HG03103 (cell line): Measurements from ENCODE around the gene APRT.
"Not testable (repeated sequence)": the region's sequence is repeated elsewhere in the genome, so short reads cannot be mapped to it uniquely, and the experiment has no call there.

Experiments used
- ATAC-seq: cut with Tn5 transposase; IDR thresholded peaks from one replicate; pipeline ENCODE4 v1.9.1; 2021; ENCODE audit warnings: low read depth; ENCODE audit not compliant: unreplicated experiment

Gene APRT

DNA sequence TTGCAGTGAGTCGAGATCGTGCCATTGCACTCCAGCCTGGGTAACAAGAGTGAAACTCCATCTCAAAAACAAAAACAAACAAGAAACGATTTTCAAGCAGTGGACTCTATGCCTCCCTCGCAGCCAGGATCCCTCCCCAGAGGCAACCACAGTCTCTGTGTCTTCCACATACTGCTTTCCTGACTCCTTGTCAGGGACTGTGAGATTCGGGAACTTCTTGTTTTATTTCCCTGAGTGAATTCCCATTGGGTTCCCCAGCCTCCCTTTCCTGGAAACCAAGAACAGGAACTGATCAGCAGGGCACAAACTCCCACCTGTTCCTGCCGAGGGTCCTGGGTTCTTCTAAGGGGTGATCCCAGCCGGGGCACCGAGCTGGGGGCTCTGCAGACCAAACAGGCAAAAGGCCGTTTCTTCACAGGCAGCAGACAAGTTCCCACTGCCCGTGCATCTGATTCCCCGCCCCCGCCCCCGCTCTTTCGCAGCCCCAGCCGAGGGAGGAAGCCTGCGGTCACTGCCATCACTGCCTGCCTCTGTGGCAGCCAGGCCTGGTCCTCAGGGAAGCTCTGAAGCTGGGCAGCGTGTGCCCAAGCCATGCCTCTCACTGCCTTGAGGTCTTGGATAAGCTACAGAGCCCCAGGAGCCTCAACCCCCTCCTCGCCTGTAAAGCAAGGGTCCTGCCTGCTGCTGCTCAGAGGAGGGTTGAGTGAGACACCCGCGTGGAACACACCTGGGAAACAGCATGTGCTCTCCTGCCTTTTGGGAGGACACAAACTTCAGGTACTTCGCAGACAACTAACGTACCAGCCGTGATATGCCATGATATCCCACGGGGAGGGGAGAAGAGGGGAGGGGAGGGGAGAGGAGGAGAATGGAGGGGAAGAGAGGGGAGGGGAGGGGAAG is 21.2 kb downstream of the APRT start:
- no peak for ATAC-seq

DNA sequence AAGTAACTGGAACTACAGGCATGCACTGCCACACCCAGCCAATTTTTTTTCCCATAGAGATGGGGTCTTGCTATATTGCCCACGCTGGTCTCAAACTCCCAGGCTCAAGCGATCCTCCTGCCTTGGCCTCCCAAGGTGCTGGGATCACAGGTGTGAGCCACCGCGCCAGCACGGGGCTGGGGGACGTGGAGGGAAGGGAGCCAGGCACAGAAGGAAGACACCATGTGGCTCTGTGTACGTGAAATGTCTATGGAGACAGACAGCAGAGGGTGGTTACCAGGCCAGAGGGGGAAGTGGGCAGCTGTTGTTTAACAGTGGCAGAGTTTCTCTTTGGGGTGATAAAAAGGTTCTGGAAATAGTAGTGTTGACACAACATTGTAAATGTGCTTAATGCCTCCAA is 22.1 kb downstream of the APRT start:
- ATAC-seq, result no peak

GRCh38 chr16:88788749-88789148 is 23.0 kb downstream of the APRT start:
- ATAC-seq, result not testable (repeated sequence)

DNA sequence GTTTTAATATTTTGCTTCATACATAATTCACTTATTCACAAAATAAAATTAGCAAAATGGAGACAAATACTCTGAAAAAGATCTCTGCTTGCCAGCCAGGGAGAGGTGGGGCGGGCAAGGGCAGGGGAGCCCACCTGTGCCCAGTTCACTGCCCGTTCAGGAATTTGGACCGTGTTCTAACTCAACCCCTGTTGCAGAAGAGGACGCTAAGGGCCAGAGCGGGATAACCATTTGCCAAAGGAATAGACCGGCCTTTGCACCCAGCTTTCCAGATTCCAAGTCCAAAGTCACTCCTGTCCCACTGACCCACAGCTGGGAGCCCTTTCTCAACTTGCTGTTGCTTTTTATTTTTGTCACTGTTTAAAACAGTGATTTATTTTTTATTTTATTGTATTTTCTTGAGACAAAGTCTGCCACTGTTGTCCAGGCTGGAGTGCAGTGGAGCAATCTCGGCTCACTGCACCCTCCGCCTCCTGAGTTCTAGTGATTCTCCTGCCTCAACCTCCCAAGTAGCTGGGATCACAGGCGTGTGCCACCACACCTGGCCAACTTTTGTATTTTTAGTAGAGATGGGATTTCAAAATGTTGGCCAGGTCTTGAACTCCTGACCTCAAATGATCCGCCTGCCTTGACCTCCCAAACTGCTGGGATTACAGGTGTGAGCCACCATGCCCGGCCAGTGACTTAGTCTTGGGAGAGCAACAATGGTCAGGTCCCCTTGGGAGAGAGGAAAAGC is 24.0 kb downstream of the APRT start:
- no peak for ATAC-seq

DNA sequence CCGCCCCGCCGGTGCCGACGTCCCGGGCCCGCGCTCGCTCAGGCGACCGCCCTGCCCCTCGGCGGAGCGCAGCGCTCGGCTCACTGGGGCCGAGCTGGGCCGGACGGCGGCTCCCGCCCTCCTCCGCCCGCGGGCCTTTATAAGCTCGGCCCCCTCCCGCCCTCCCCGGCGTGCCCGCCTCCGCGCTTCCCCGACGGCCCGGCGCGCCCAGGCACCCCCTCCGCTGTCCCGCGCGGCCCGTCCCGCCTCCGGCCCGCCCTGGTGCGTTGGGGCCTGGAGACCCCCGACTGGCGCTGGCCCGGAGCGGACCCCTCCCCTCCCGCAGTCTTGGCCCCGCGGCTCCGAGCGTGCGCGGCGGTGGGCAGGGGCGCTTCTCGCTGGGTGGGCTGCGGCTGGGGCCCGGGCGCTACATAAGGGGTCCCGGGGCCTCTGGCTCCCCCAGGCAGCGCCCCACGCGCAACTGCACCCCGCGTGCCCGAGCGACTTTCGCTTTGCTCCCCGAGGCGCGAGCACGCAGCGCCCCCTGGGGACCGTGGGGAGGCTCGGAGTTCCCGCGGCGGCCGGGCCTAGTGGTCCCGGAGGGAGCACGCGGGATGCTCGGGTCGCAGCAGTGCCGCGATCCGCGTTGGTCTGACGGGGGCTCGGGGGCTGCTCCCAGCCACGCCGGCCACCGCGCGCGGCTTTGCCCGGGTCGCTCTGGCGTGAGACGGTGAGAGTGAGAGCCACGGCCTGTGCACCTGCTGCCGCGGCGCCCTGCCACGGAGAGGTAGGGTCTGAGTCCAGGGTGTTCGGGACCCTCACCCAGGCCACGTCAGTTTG is 26.4 kb downstream of the APRT start, which contains the start of gene PIEZO1:
Gene PIEZO1 (minus strand): TSS at position 115 of the 819 bp plus-strand sequence. CDS start 256 bp downstream, outside the sequence.
- no peak for ATAC-seq

DNA sequence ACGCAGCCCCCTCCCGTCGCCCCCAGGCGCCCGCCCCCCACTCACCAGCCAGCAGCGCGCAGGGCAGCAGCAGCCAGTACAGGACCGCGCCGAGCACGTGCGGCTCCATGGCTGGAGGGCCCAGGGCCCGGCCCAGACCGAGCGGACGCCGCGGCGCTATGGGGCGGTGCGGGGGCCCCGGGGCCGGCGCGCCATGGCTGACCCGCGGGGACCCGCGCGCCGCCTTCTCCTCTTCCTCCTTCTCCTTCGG is 26.9 kb downstream of the APRT start:
- no peak for ATAC-seq

DNA sequence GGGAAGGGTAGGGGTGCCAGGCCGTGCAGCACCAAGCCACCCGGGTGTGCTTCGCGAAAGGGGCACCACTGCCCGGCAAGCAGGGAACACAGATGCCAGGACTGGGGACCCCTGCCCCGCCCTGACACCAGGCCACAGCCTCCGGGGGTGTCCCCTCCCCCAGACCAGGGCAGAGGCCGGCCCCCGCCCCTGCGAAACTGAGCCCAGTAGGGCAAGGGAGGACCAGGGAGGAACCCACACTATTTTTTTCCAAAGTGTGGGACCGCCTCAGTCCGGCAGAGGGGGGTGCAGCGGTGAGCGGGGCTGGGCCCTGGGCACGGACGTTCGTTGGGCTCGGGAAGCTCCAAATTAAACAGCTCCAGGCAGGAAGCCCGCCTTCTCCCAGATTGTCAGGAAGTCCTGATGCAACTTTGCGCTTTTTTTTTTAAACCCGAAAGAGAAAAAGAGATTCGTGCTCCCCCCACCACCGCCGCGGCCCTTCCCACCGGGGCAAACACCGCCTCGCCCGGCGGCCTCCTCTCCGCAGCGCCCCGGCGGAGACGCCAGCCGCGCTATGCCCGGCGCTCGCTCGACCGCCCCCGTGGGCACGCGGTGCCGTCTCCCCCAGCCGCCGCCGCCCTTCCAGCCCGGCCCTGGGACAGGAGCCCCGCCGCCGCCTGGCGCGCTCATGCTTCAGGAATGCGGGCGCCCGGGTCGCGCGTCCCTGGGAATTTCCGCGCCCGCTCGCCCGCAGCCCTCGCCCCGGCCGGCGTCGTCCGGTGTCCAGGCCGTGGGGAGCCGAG is 27.5 kb downstream of the APRT start:
- no peak for ATAC-seq

GRCh38 chr16:88783391-88784073 is 28.2 kb downstream of the APRT start:
- ATAC-seq, result no peak

DNA sequence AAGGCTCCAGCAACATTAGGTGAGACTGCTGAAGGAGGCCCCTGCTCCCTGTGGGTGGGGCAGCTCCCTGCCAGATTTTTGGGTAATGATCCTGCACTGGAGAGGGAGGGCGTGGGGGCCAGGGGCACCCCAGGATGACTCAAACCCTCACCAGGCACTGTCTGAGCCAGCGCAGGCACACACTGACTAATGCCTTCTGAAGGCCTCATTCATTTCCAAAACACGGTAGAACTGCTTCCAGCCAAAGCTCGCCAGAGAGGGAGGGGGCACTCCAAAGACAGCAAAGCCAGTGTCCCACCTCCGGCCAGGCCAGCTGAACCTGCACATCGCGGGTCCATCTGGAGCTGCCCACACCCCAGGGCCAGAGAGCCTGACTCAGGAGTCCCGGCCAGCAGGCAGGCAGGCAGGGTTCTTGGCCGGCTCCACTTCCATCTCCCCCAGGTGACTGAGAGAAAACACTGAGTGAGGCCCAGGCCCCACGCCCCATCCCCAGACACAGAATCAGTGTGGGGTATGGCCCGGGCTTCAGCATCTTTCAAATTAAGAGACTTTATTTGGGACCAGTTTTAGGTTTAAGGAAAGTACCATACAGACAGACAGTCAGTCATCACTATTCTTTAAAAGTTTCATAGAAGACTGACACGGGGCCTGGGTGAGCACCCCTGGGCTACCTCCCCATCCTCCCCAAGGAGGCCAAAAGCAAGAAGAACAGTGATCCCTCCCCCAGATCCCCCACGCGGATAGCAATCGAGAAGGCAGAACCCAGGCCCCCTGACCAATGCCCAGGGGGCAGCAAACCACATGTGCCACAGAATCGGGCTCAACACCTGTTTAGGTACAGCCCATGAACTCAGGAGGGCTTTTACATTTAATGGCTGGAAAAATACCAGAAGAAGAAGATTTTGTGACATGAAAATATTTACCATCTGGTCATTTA is 29.0 kb downstream of the APRT start:
- ATAC-seq, result no peak

- no peak for ATAC-seq
Observed at GRCh38 chr16:88781140-88782077, 30.3 kb downstream of the APRT start.

DNA sequence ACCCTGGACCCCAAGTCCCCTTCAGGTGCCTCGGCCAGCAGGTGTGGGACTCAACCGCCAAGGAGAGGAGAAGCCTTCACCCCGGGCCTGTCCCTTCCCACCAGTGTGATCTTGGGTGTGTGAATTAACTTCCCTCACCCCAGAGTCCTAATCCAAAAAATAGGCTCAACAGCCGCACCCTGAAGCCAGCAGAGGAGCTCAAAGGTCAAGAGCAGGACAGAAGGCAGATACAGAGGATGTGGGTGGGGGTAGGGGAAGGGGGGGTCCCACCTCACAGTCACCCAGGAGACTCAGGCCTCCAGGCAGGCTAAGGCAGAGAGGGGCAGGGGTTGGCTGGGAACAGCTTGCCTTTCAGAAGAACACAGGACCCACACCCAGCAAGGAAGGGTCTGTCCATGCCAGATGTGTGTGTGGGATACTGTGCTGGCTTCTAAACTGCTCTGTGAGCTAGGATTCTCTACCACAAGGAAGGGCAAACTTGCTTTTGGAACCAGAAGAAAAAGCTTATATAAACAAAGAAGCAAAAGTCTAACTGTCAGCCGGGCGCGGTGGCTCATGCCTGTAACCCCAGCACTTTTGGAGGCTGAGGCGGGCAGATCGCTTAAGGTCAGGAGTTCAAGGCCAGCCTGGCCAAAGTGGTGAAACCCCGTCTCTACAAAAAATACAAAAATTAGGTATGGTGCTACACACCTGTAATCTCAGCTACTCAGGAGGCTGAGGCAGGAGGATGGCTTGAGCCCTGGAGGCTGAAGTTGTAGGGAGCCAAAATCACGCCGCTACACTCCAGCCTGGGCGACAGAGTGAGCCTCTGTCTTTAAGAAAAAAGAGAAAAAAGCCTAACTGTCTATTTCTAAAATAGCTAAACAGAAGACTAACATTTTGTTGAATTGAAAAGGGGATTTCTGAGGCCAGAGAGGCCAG is 31.3 kb downstream of the APRT start:
- no peak for ATAC-seq

- ATAC-seq, result no peak
Observed at GRCh38 chr16:88779406-88780141, 32.2 kb downstream of the APRT start.

- no peak for ATAC-seq
Observed at GRCh38 chr16:88778541-88779065, 33.1 kb downstream of the APRT start.

- ATAC-seq, result no peak
Observed at GRCh38 chr16:88778271-88778525, 33.5 kb downstream of the APRT start.

GRCh38 chr16:88777471-88778270 is 34.1 kb downstream of the APRT start:
- no peak for ATAC-seq
